Ovary (tissue), 3 donors: ENCODE measurements around the gene PLCL1.

Source experiments
- EP300 ChIP-seq: sonication (generic); formaldehyde crosslinking; IDR thresholded peaks from one replicate; pipeline ENCODE4 v1.6.1; 2017; ENCODE audit warnings: antibody characterized with exemption
- POLR2A ChIP-seq: fragments of 450-650 bp; IDR thresholded peaks from one replicate; pipeline ENCODE4 v1.6.1; 2017; ENCODE audit warnings: antibody characterized with exemption, mild to moderate bottlenecking, moderate library complexity
- TF ChIP-seq, protein P1 (sequence below), 3 donors: fragments of 450-650 bp in 2 of 3; fragments of 200-600 bp in 1 of 3; IDR thresholded peaks; one replicate each; pipeline versions ENCODE4 v1.5.1 to v1.8.0; 2016 to 2022; ENCODE audit warnings: antibody characterized with exemption in 3 of 3, mild to moderate bottlenecking in 1 of 3
- donor health status: DM: no; HTN: no; CAD: no.

DNA sequence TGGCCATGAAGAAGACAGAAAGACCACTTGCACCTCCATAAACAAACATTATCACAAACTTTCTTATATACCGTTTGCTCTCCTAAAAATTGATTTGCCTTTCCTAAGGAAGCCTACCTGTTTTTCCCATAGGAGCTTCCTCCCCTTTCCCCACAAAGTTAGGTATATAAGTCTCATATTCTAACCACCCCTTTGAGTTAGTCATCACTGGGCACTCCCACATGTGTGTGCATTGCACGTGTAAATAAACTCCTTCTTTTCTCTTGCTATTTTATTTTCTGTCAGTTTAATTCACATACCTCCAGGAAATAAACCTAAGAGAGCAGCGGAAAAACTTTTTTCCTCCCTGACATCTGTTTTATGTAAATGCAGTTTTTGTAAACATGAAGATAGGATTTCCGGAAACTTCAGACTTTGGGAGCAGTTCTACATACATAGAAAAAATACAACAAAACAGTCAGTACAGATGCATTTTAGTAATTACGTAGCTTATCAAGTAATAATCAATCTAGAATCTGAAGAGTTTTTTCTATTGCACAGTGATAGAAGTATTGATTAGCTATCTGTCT, 46.6 kb downstream of the PLCL1 start:
- TF ChIP-seq, protein P1, sequence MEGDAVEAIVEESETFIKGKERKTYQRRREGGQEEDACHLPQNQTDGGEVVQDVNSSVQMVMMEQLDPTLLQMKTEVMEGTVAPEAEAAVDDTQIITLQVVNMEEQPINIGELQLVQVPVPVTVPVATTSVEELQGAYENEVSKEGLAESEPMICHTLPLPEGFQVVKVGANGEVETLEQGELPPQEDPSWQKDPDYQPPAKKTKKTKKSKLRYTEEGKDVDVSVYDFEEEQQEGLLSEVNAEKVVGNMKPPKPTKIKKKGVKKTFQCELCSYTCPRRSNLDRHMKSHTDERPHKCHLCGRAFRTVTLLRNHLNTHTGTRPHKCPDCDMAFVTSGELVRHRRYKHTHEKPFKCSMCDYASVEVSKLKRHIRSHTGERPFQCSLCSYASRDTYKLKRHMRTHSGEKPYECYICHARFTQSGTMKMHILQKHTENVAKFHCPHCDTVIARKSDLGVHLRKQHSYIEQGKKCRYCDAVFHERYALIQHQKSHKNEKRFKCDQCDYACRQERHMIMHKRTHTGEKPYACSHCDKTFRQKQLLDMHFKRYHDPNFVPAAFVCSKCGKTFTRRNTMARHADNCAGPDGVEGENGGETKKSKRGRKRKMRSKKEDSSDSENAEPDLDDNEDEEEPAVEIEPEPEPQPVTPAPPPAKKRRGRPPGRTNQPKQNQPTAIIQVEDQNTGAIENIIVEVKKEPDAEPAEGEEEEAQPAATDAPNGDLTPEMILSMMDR (IDR thresholded peaks at IDR 0.05) = no peak
- TF ChIP-seq EP300 = no peak
- TF ChIP-seq POLR2A = no peak
